Limb (tissue), 2 donors: ENCODE measurements around the gene VIT.
"Not testable (repeated sequence)": the region's sequence is repeated elsewhere in the genome, so short reads cannot be mapped to it uniquely, and the experiment has no call there.

Experiments used
- DNase-seq, 2 donors: peaks; one replicate each; pipeline ENCODE4 v3.0.0-alpha.2; 2016; ENCODE audit errors: extremely low spot score in 2 of 2

VIT gene

DNA sequence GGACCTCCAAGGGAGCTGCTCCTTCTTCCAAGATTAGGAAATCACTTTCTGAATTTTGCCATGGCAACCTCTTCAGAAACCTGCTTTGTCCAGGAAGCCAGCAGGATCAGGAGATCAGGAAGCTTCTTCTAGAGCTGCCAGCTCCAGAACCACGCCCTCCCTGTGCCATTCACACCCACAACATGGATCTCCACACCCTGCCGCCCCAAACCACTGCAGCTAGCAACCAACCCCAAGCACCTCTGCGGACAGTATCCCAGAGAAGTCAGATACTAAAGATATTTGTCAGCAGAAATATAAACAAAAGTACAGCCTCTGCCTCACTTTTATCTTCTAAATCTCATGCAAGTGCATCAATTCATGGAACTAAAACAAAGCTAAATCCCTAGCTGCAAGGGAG is 106.4 kb downstream of the VIT start:
- DNase-seq: no peak

DNA sequence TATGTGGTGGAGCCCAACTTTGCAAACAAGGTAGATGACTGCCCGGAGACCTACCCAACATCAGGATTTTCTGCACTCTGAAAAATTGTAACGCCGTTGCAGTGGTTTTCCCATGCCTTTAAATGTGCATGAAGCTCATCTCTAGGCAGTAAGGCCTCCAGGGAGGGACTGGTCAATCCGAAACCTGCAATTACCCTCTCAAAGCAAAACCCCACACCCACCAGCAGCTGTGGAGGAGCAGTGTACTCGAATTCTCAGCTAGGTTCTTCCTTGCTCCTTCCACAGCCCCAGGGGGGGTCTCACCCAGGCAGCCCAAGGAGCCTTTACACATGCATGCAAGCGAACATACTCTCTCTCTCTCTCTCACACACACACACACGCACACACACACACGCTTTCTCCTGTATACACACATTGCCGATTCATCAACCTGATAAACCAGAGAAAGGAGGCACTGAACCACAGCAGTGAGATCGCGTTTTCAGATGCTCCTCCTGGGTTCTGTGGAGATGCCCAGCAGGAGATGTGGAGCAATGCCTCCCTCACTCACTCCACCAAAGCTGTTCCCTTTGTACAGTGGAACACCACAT is 109.2 kb downstream of the VIT start:
- no peak for DNase-seq

GRCh38 chr2:36807223-36807886 is 110.8 kb downstream of the VIT start:
- DNase-seq: no peak

- no peak for DNase-seq
These were observed 112.0 kb downstream of the VIT start for GRCh38 chr2:36808386-36809068.

GRCh38 chr2:36809069-36809445 is 112.5 kb downstream of the VIT start:
- DNase-seq: no peak

- DNase-seq: no peak
These were observed 114.6 kb downstream of the VIT start for GRCh38 chr2:36811071-36811470.

DNA sequence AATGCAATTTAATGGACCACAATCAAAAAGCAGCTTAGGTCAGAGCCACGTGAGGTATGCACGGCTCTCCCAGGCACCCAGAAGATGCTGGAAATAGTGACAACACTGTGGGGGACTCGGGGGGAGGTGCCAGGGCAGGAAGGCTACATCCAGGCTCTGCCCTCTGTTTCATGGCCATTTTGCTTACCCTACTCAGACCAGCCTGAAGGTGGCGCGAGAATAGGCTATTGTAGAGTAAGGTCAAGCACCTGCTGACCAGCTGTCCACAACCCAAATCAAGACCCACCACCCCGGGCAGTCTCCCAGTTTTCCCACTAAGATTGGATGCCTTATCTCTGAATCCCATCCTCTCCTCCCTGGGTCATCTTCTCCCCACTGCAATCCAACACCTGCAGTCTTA is 115.7 kb downstream of the VIT start:
- no peak for DNase-seq

DNA sequence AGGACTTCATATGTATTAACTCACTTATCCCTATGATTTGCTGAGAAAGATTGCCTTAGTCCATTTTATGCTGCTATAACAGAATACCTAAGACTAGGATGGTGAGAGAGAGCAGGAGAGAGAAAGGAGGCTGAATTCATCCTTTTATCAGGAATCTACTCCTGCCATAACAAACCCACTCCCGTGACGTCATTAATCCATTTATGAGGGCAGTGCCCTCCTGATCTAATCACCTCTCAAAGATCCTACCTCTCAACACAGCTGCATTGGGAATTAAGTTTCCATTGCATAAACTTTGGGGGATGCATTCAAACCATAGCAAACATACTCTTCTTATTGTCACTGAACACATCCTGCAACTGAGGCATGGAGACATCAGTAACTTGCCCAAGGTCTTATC is 122.0 kb downstream of the VIT start:
- DNase-seq: no peak

- no peak for DNase-seq
These were observed 122.7 kb downstream of the VIT start for GRCh38 chr2:36819095-36819711.

GRCh38 chr2:36820942-36821605 is 124.6 kb downstream of the VIT start:
- DNase-seq: no peak

DNA sequence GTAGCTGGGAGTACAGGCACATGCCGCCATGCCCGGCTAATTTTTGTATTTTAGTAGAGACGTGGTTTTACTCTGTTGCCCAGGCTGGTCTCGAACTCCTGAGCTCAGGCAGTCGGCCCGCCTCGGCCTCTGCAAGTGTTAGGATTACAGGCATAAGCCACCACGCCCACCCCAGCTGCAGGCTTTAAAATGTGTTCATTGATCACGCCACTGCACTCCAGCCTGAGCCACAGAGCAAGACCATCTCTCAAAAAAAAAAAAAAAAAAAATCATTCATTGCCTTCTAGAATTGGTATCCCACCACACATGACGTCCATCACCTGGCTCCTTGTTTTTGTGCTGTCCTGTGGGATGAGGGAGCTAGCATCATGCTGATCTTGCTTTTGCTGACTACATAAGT is 127.4 kb downstream of the VIT start:
- DNase-seq: no peak

DNA sequence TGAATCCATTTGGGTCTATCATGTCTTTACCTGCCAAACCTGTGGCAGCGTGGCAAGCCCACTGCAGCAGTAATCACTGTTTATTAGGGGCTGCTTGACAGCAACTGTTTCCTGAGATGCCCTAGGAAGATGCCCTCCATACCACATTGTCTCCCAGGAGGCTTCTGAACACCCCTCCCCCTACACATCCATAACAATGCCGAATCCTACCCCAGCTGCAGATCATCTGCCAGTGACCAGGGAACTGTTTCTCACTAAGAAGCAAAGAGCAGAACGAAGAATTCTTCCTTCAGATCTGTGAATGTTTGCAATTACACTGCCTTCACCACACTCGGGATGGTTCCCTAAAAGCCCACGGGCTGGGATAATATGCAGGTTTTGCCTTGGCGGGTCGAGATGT is 127.8 kb downstream of the VIT start:
- no peak for DNase-seq

DNA sequence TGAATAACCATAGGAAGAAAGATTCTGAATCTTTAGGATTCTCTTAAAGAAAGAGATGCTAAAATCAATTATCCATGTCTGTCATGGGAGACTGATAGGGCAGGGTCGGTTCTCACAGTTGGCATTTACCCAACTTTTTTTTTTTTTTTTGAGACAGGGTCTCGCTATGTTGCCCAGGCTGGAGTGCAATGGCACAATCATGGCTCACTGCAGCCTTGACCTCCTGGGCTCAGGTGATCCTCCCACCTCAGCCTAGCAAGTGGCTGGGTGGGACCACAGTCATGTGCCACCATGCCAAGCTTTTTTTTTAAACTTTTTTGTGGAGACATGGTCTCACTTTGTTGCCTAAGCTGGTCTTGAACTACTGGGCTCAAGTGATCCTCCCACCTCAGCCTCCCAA is 128.2 kb downstream of the VIT start:
- not testable (repeated sequence) for DNase-seq

DNA sequence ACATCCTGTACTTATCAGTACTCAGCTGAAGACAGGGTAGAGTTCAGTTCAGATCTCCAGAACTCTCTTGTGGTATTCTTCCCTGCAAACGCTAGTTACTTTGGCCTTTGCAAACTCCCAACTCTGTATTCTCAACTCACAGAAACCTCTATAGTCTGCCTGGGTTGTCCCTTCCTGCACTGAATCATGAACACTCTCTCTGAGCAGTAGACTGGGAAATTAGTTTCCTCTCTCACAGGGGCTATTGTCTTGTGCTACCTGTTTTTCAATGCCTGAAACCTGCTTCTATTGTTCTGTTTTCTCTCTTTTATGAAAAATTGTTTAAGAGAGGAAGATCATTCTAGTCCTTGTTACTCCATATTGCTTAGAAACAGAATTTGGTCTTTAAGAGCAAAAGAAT is 134.7 kb downstream of the VIT start:
- no peak for DNase-seq

DNA sequence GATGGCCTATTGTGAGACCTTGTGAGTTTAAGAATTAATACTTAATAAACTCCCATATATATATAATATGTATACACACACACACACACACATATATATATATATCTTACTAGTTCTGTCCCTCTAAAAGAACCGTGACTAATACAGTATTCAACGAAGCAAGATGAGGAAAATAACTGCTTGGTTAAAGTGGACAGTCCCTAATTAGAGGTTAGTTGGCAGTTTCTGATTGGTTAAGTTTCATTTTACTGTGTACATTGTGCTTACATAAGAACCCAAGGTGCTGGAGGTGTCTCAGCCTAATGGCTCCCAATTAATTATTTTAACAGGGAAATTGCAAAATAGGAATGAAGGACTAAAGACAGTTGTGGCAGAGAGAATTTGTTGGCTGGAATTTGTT is 137.7 kb downstream of the VIT start:
- no peak for DNase-seq

DNA sequence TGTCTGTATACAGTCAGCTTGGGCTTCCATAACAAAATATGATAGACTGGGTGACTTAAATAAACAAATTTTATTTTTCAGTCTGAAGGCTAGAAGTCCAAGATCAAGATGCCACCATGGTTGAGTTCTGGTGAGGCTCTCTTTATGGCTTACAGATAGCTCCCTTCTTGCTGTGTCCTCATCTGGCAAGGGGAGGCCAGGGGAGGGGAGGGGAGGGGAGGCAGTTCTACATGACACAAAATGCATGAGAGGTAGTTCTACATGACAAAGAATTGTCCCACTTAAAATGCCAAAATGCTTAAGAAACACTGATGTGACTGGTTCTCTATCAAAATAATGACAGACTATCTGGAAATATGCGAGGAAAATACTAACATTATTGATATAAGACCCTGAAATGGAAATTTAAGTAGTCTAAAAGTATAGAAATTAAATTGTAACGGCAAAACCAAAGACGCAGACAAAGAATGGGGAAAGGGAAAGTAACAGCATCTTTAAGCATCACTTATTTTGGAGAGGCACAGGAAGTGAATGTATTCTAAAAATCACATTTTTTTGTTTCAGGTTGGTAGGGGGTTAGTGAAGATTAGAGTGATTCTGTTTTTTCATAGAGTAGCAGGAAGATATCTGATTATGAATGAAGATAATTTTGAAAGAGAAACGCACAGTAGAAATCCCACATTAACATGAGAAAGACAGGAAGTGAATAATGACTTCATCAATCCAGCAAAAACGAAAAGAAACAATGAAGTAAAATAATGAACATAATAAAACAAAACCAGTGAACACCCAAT is 138.4 kb downstream of the VIT start:
- no peak for DNase-seq

GRCh38 chr2:36839976-36840617 is 143.6 kb downstream of the VIT start:
- DNase-seq: no peak

- no peak for DNase-seq
These were observed 147.3 kb downstream of the VIT start for GRCh38 chr2:36843838-36844237.

DNA sequence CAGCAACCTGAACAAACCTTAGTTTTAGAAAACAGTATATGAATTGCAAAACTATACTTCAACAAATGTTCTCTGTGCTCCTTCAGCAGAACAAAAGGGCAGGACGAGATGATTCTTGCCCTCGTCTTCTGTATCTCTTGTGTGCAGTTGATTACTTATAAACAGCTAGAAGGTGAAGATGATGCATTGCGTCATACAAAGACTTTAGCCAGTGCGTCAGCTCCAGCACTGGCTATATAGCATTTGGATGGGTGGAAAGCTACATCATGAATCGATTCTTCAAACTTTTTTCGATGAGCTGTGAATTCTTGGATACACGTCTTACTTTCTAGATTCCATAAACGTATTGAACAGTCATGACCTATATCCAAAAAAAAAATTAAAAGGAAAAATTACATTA is 152.8 kb downstream of the VIT start:
- DNase-seq: no peak

GRCh38 chr2:36854241-36854640 is 157.7 kb downstream of the VIT start:
- no peak for DNase-seq

DNA sequence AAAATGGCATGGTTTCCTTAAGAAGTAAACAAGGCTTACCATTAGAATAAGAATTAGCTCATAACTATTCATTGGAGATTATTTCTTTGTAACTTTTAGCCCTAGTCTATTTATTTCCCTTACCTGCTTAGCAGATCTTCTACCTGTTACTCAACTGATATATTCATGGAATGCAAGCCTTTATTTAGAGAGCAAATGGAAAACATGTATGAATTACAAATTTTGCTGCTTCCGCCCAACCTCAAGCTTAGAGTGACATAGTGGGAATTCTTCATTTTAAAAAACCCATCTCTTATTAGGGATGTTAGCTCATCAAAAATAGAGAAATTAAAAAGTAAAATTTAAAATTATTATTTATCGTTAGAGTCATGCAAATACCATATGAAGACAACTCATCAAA is 158.9 kb downstream of the VIT start:
- no peak for DNase-seq
